Measurements from ENCODE around the gene ADGRF3.
A peak's percentile ranks its signal among the peaks of the same experiment; 100 is the strongest.
"Not testable (repeated sequence)": the region's sequence is repeated elsewhere in the genome, so short reads cannot be mapped to it uniquely, and the experiment has no call there.

ADGRF3 gene

GRCh38 chr2:26351375-26352090, 4.9 kb upstream of the ADGRF3 start:
- DNase-seq (ENCODE audit: low spot score): no peak

- DNase-seq (ENCODE audit: low spot score): no peak
These were observed 3.1 kb upstream of the ADGRF3 start for GRCh38 chr2:26349690-26350089.

GRCh38 chr2:26347286-26347865, 787 bp upstream of the ADGRF3 start:
- no peak for DNase-seq (ENCODE audit: low spot score)

- DNase-seq (ENCODE audit: low spot score): peak; percentile 100
These were observed 790 bp downstream of the ADGRF3 start, which contains the start of gene SELENOI for GRCh38 chr2:26345545-26346453. TSS of gene SELENOI (plus strand) at chr2:26346143. CDS start at chr2:26346233, 90 bp downstream.

GRCh38 chr2:26345283-26345544, 1.4 kb downstream of the ADGRF3 start:
- DNase-seq (ENCODE audit: low spot score): no peak

- no peak for DNase-seq (ENCODE audit: low spot score)
These were observed 1.9 kb downstream of the ADGRF3 start for GRCh38 chr2:26344581-26345282.

- DNase-seq (ENCODE audit: low spot score): no peak
These were observed 5.8 kb downstream of the ADGRF3 start for GRCh38 chr2:26340831-26341230.

GRCh38 chr2:26337298-26337697, 9.3 kb downstream of the ADGRF3 start:
- DNase-seq (ENCODE audit: low spot score): no peak

GRCh38 chr2:26336719-26337118, 9.9 kb downstream of the ADGRF3 start:
- DNase-seq (ENCODE audit: low spot score): no peak

- no peak for DNase-seq (ENCODE audit: low spot score)
These were observed 11.4 kb downstream of the ADGRF3 start for GRCh38 chr2:26335231-26335630.

GRCh38 chr2:26333293-26333692, 13.3 kb downstream of the ADGRF3 start:
- no peak for DNase-seq (ENCODE audit: low spot score)

GRCh38 chr2:26331321-26331720, 15.3 kb downstream of the ADGRF3 start:
- not testable (repeated sequence) for DNase-seq (ENCODE audit: low spot score)

GRCh38 chr2:26330604-26331003, 16.0 kb downstream of the ADGRF3 start:
- peak; percentile 35 for DNase-seq (ENCODE audit: low spot score)

- peak; percentile 93 for DNase-seq (ENCODE audit: low spot score)
These were observed 16.5 kb downstream of the ADGRF3 start for GRCh38 chr2:26330114-26330549.

- DNase-seq (ENCODE audit: low spot score): not testable (repeated sequence)
These were observed 17.5 kb downstream of the ADGRF3 start for GRCh38 chr2:26329083-26329482.

- DNase-seq (ENCODE audit: low spot score): peak; percentile 56
These were observed 19.0 kb downstream of the ADGRF3 start for GRCh38 chr2:26327291-26328272.

GRCh38 chr2:26326514-26326913, 20.1 kb downstream of the ADGRF3 start:
- no peak for DNase-seq (ENCODE audit: low spot score)

- no peak for DNase-seq (ENCODE audit: low spot score)
These were observed 20.7 kb downstream of the ADGRF3 start for GRCh38 chr2:26325851-26326250.

- no peak for DNase-seq (ENCODE audit: low spot score)
These were observed 21.7 kb downstream of the ADGRF3 start for GRCh38 chr2:26324903-26325302.

GRCh38 chr2:26324479-26324878, 22.1 kb downstream of the ADGRF3 start:
- not testable (repeated sequence) for DNase-seq (ENCODE audit: low spot score)

GRCh38 chr2:26318950-26319349, 27.6 kb downstream of the ADGRF3 start:
- no peak for DNase-seq (ENCODE audit: low spot score)
